ENCODE measurements around the gene PARP14.
"Not testable (repeated sequence)": the region's sequence is repeated elsewhere in the genome, so short reads cannot be mapped to it uniquely, and the experiment has no call there.

DNA sequence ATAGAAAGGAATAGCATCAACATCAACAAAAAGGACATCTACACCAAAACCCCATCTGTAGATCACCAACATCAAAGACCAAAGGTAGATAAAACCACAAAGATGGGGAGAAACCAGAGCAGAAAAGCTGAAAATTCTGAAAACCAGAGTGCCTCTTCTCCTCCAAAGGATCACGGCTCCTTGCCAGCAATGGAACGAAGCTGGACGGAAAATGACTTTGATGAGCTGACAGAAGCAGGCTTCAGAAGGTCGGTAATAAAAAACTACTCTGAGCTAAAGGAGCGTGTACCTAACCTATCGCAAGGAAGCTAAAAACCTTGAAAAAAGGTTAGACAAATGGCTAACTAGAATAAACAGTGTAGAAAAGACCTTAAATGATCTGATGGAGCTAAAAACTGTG, 28.7 kb upstream of the PARP14 start:
- not testable (repeated sequence) for TF ChIP-seq EZH2 (IDR thresholded peaks at IDR 0.05; ENCODE audit: insufficient read depth, poor library complexity, severe bottlenecking); EZH2phosphoT487 (IDR thresholded peaks at IDR 0.05; ENCODE audit: insufficient read depth, low read depth)

Data from GM23248 (cell line).